ENCODE data around the gene BCAS3.

The BCAS3 gene

DNA sequence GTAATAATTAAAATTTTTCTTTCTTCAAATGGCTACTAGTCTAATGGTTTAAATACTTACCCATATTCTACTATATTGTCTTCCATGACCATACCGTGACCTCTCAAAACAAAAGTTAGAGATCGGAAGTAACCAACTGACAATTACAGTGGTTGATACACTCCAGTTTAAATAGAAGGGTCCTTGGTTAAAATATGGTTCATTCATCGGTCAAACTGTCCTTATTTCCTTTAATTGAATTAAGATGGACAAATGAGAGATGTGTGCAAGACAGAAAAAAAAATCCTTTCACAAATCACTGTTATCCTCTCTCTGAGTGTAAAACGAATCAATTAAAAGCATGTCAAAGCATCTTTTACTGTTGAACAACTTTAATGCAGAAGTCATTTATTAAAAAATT is 507.7 kb downstream of the BCAS3 start:
- ATAC-seq = no peak
- TF ChIP-seq, protein P1, sequence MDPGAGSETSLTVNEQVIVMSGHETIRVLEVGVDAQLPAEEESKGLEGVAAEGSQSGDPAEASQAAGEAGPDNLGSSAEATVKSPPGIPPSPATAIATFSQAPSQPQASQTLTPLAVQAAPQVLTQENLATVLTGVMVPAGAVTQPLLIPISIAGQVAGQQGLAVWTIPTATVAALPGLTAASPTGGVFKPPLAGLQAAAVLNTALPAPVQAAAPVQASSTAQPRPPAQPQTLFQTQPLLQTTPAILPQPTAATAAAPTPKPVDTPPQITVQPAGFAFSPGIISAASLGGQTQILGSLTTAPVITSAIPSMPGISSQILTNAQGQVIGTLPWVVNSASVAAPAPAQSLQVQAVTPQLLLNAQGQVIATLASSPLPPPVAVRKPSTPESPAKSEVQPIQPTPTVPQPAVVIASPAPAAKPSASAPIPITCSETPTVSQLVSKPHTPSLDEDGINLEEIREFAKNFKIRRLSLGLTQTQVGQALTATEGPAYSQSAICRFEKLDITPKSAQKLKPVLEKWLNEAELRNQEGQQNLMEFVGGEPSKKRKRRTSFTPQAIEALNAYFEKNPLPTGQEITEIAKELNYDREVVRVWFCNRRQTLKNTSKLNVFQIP (CRISPR knock-in tag; IDR thresholded peaks at IDR 0.05; ENCODE audit: borderline replicate concordance, low read depth) = no peak
- TF ChIP-seq BACH2 (CRISPR knock-in tag; IDR thresholded peaks at IDR 0.05; ENCODE audit: borderline replicate concordance) (no peak), RARB (CRISPR knock-in tag; IDR thresholded peaks at IDR 0.05) (no peak), GLIS3 (CRISPR knock-in tag; IDR thresholded peaks at IDR 0.05) (no peak), ZNF565 (CRISPR knock-in tag; conservative IDR thresholded peaks at IDR 0.05; ENCODE audit: low read depth) (no peak), SNAI2 (CRISPR knock-in tag; IDR thresholded peaks at IDR 0.05) (no peak), ZFP3 (CRISPR knock-in tag; IDR thresholded peaks at IDR 0.05) (no peak), CSDC2 (CRISPR knock-in tag; IDR thresholded peaks at IDR 0.05) (no peak), ARNTL (CRISPR knock-in tag; IDR thresholded peaks at IDR 0.05; ENCODE audit: borderline replicate concordance, low read depth) (no peak), ZNF8 (CRISPR knock-in tag; IDR thresholded peaks at IDR 0.05) (no peak), ISL1 (CRISPR knock-in tag; IDR thresholded peaks at IDR 0.05) (no peak), PPARA (CRISPR knock-in tag; IDR thresholded peaks at IDR 0.05; ENCODE audit: borderline replicate concordance) (no peak), ZNF70 (CRISPR knock-in tag; IDR thresholded peaks at IDR 0.05) (no peak), TOX (CRISPR knock-in tag; IDR thresholded peaks at IDR 0.05; ENCODE audit: borderline replicate concordance) (no peak)
- TF ChIP-seq, protein P2, sequence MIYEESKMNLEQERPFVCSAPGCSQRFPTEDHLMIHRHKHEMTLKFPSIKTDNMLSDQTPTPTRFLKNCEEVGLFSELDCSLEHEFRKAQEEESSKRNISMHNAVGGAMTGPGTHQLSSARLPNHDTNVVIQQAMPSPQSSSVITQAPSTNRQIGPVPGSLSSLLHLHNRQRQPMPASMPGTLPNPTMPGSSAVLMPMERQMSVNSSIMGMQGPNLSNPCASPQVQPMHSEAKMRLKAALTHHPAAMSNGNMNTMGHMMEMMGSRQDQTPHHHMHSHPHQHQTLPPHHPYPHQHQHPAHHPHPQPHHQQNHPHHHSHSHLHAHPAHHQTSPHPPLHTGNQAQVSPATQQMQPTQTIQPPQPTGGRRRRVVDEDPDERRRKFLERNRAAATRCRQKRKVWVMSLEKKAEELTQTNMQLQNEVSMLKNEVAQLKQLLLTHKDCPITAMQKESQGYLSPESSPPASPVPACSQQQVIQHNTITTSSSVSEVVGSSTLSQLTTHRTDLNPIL (CRISPR knock-in tag; IDR thresholded peaks at IDR 0.05; ENCODE audit: low read depth) = no peak

DNA sequence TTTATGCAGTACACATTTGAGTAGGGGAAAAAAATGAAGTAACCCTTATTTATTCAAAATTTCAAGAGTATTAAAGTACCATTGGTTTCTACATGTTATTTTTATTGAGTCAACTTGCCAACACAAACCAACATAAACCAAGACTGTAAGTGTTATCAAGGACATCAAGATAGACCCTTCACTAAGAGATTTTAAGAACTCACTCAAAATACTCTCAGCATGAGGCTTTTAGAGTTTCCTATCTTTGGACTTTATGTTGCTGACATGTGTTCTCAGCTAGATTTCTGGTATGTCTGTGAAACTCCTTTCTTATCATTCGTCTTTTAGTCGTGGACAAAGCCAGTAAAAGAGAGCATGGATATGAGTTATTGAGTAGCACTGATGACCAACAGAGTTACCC is 509.4 kb downstream of the BCAS3 start:
- no peak for TF ChIP-seq PPARA (CRISPR knock-in tag; IDR thresholded peaks at IDR 0.05; ENCODE audit: borderline replicate concordance)
- TF ChIP-seq, protein P2 (CRISPR knock-in tag; IDR thresholded peaks at IDR 0.05; ENCODE audit: low read depth) = no peak
- no peak for TF ChIP-seq ZFP3 (CRISPR knock-in tag; IDR thresholded peaks at IDR 0.05)
- no peak for ATAC-seq

DNA sequence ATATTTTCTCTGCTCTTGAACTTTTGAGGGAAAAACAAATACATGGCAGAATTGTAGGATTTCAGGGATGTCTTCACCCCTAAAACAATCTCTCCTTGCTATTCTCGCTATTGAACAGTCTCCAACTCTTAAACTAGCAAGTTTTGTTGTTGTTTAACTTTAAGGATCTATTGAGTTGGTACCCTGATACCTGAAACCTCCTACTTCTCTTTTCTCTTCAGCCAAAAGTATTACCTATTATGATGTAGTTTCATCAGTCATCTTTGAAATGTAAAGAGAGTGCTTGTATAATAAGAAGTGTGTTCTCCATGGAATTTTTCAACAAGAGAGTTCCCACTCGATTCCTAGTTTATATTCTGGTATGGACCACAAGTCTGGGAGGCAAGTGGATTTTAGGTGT is 510.4 kb downstream of the BCAS3 start:
- TF ChIP-seq, protein P1 (CRISPR knock-in tag; IDR thresholded peaks at IDR 0.05; ENCODE audit: borderline replicate concordance, low read depth) = no peak
- no peak for TF ChIP-seq ARNTL (CRISPR knock-in tag; IDR thresholded peaks at IDR 0.05; ENCODE audit: borderline replicate concordance, low read depth)
- no peak for TF ChIP-seq ZNF565 (CRISPR knock-in tag; conservative IDR thresholded peaks at IDR 0.05; ENCODE audit: low read depth)
- TF ChIP-seq ZC3H10 (CRISPR knock-in tag; IDR thresholded peaks at IDR 0.05) = no peak
- no peak for TF ChIP-seq TCF4 (CRISPR knock-in tag; IDR thresholded peaks at IDR 0.05; ENCODE audit: borderline replicate concordance)
- TF ChIP-seq ESRRG (CRISPR knock-in tag; IDR thresholded peaks at IDR 0.05) = no peak
- TF ChIP-seq RARB (CRISPR knock-in tag; IDR thresholded peaks at IDR 0.05) = no peak
- TF ChIP-seq, protein P2 (CRISPR knock-in tag; IDR thresholded peaks at IDR 0.05; ENCODE audit: low read depth) = no peak
- TF ChIP-seq, protein P3, sequence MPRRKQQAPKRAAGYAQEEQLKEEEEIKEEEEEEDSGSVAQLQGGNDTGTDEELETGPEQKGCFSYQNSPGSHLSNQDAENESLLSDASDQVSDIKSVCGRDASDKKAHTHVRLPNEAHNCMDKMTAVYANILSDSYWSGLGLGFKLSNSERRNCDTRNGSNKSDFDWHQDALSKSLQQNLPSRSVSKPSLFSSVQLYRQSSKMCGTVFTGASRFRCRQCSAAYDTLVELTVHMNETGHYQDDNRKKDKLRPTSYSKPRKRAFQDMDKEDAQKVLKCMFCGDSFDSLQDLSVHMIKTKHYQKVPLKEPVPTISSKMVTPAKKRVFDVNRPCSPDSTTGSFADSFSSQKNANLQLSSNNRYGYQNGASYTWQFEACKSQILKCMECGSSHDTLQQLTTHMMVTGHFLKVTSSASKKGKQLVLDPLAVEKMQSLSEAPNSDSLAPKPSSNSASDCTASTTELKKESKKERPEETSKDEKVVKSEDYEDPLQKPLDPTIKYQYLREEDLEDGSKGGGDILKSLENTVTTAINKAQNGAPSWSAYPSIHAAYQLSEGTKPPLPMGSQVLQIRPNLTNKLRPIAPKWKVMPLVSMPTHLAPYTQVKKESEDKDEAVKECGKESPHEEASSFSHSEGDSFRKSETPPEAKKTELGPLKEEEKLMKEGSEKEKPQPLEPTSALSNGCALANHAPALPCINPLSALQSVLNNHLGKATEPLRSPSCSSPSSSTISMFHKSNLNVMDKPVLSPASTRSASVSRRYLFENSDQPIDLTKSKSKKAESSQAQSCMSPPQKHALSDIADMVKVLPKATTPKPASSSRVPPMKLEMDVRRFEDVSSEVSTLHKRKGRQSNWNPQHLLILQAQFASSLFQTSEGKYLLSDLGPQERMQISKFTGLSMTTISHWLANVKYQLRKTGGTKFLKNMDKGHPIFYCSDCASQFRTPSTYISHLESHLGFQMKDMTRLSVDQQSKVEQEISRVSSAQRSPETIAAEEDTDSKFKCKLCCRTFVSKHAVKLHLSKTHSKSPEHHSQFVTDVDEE (CRISPR knock-in tag; IDR thresholded peaks at IDR 0.05) = no peak
- TF ChIP-seq ZNF70 (CRISPR knock-in tag; IDR thresholded peaks at IDR 0.05) = no peak
- TF ChIP-seq, protein P4, sequence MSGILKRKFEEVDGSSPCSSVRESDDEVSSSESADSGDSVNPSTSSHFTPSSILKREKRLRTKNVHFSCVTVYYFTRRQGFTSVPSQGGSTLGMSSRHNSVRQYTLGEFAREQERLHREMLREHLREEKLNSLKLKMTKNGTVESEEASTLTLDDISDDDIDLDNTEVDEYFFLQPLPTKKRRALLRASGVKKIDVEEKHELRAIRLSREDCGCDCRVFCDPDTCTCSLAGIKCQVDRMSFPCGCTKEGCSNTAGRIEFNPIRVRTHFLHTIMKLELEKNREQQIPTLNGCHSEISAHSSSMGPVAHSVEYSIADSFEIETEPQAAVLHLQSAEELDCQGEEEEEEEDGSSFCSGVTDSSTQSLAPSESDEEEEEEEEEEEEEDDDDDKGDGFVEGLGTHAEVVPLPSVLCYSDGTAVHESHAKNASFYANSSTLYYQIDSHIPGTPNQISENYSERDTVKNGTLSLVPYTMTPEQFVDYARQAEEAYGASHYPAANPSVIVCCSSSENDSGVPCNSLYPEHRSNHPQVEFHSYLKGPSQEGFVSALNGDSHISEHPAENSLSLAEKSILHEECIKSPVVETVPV (CRISPR knock-in tag; IDR thresholded peaks at IDR 0.05) = no peak
- no peak for TF ChIP-seq ZFP3 (CRISPR knock-in tag; IDR thresholded peaks at IDR 0.05)
- no peak for TF ChIP-seq GLIS3 (CRISPR knock-in tag; IDR thresholded peaks at IDR 0.05)
- no peak for TF ChIP-seq TOX (CRISPR knock-in tag; IDR thresholded peaks at IDR 0.05; ENCODE audit: borderline replicate concordance)
- no peak for TF ChIP-seq PPARA (CRISPR knock-in tag; IDR thresholded peaks at IDR 0.05; ENCODE audit: borderline replicate concordance)
- no peak for TF ChIP-seq ZFP30 (CRISPR knock-in tag; IDR thresholded peaks at IDR 0.05)
- TF ChIP-seq ISL1 (CRISPR knock-in tag; IDR thresholded peaks at IDR 0.05) = no peak
- ATAC-seq = no peak
